Raji (cell line): ENCODE results near the gene NPAS2.

ENCODE experiments used
- POLR2A ChIP-seq: IDR thresholded peaks from 2 replicates; pipeline ENCODE4 v1.6.1; 2011; ENCODE audit warnings: low read depth, low read length, control low read depth; ENCODE audit not compliant: insufficient read depth

The NPAS2 gene

GRCh38 chr2:100909534-100910081, 89.7 kb downstream of the NPAS2 start:
- no peak for TF ChIP-seq POLR2A

GRCh38 chr2:100910111-100910510, 90.2 kb downstream of the NPAS2 start:
- TF ChIP-seq POLR2A, result no peak

- no peak for TF ChIP-seq POLR2A
Observed at GRCh38 chr2:100919316-100919715, 99.4 kb downstream of the NPAS2 start.

- no peak for TF ChIP-seq POLR2A
Observed at GRCh38 chr2:100921685-100922161, 101.8 kb downstream of the NPAS2 start.

- no peak for TF ChIP-seq POLR2A
Observed at GRCh38 chr2:100923461-100924060, 103.6 kb downstream of the NPAS2 start.

GRCh38 chr2:100924122-100924519, 104.2 kb downstream of the NPAS2 start:
- TF ChIP-seq POLR2A, result no peak

GRCh38 chr2:100924520-100925451, 104.8 kb downstream of the NPAS2 start:
- no peak for TF ChIP-seq POLR2A

GRCh38 chr2:100928235-100928634, 108.3 kb downstream of the NPAS2 start:
- TF ChIP-seq POLR2A, result no peak

- TF ChIP-seq POLR2A, result no peak
Observed at GRCh38 chr2:100929147-100929546, 109.2 kb downstream of the NPAS2 start.

GRCh38 chr2:100934504-100935371, 114.8 kb downstream of the NPAS2 start:
- no peak for TF ChIP-seq POLR2A

GRCh38 chr2:100935372-100935752, 115.4 kb downstream of the NPAS2 start:
- TF ChIP-seq POLR2A, result no peak

- TF ChIP-seq POLR2A, result no peak
Observed at GRCh38 chr2:100936070-100936741, 116.3 kb downstream of the NPAS2 start.

GRCh38 chr2:100936972-100937542, 117.1 kb downstream of the NPAS2 start:
- no peak for TF ChIP-seq POLR2A
